ENCODE results near the gene LRCOL1. TPM values are rescaled to one million over a fixed set of nuclear protein-coding genes. Genes with fewer than 3 reads are reported as not detected.

LRCOL1 gene
- total and polyA plus RNA-seq, 7 donors = 0.49 to 1.4 (median 0.55) TPM; not detected in 4

- H3K27me3 ChIP-seq = no peaks in the 10 kb centered on the region
- H3K36me3 ChIP-seq = peaks cover 6 to 98% (median 37%) of the 10 kb centered on the region in 4 donors
- WGBS, 2 donors = 94 to 96% methylated on average over 12 of the region's 12 CpGs
- no peak for TF ChIP-seq POLR2A (IDR thresholded peaks at IDR 0.05)
- TF ChIP-seq, protein P1, sequence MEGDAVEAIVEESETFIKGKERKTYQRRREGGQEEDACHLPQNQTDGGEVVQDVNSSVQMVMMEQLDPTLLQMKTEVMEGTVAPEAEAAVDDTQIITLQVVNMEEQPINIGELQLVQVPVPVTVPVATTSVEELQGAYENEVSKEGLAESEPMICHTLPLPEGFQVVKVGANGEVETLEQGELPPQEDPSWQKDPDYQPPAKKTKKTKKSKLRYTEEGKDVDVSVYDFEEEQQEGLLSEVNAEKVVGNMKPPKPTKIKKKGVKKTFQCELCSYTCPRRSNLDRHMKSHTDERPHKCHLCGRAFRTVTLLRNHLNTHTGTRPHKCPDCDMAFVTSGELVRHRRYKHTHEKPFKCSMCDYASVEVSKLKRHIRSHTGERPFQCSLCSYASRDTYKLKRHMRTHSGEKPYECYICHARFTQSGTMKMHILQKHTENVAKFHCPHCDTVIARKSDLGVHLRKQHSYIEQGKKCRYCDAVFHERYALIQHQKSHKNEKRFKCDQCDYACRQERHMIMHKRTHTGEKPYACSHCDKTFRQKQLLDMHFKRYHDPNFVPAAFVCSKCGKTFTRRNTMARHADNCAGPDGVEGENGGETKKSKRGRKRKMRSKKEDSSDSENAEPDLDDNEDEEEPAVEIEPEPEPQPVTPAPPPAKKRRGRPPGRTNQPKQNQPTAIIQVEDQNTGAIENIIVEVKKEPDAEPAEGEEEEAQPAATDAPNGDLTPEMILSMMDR (IDR thresholded peaks at IDR 0.05) = no peak
- TF ChIP-seq EP300 (IDR thresholded peaks at IDR 0.05) = no peak
- TF ChIP-seq POLR2AphosphoS5 (IDR thresholded peaks at IDR 0.05) = no peak
- H3K27ac ChIP-seq = no peak overlapping the region
- intact Hi-C loops (cut with DNase I) = no loop called here
- H3K4me3 ChIP-seq = no peak overlapping the region
- no peaks in the 10 kb centered on the region for H3K4me1 ChIP-seq
- DNase-seq = no peak
- no peaks in the 10 kb centered on the region for H3K9me3 ChIP-seq
Observed at GRCh38 chr12:132657004-132657727, 46.8 kb upstream of the LRCOL1 start.

DNA sequence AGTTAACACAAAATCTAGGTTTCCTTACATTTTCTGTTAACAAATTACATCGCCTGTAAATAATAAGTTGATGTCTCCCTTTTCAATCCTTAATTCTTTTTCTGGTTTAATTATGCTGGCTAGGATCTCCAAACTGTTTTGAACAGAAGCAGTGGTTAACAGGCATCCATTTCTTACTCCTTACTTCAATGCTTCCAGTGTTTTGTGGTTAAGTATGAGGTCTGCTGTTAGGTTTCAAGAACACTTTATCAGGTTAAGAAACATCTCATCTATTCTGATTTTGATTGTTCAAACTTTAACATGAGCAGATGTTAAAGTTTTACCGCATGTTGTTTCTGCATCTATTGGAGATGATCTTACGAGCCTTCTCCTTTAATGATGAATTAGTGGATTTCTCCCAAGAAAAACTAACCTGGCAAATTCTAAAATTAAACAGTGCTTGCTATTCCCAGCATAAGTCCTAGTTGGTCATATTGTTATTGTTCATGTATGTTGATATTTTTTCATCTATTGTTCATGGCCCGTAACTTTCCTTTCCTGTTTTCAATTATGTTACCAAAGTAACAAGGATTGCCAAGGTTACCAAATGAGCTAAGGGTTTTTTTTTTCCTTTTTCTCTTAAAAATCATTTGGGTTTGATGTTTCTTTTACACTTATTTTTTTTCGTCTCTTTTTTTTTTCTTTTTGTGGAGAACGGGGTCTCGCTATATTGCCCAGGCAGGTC, 43.3 kb upstream of the LRCOL1 start:
- TF ChIP-seq EP300 (IDR thresholded peaks at IDR 0.05) (no peak), POLR2AphosphoS5 (IDR thresholded peaks at IDR 0.05) (no peak), POLR2A (IDR thresholded peaks at IDR 0.05) (no peak)
- TF ChIP-seq, protein P1 (IDR thresholded peaks at IDR 0.05) = no peak
- intact Hi-C loops (cut with DNase I) = no loop called here
- 93 to 95% methylated on average over 7 of the region's 7 CpGs for WGBS, 2 donors

GRCh38 chr12:132651444-132652100, 41.2 kb upstream of the LRCOL1 start:
- Histone ChIP-seq H3K36me3 (peaks cover 0 to 85% (median 15%) of the 10 kb centered on the region in 4 donors), H3K27ac (no peak overlapping the region), H3K9me3 (no peaks in the 10 kb centered on the region), H3K4me1 (no peaks in the 10 kb centered on the region), H3K4me3 (no peak overlapping the region), H3K27me3 (no peaks in the 10 kb centered on the region)
- intact Hi-C loops (cut with DNase I) = no loop called here
- DNase-seq = no peak
- TF ChIP-seq POLR2A (IDR thresholded peaks at IDR 0.05) (no peak), EP300 (IDR thresholded peaks at IDR 0.05) (no peak), POLR2AphosphoS5 (IDR thresholded peaks at IDR 0.05) (no peak)
- TF ChIP-seq, protein P1 (IDR thresholded peaks at IDR 0.05) = no peak
- WGBS, 2 donors = 84 to 85% methylated on average over 9 of the region's 9 CpGs

More for the DNA sequence above, 43.3 kb upstream of the LRCOL1 start:
- no peak for DNase-seq
- H3K36me3 ChIP-seq = peaks cover 6 to 87% (median 23%) of the 10 kb centered on the region in 4 donors
- no peaks in the 10 kb centered on the region for H3K9me3 ChIP-seq
- H3K27ac ChIP-seq = no peak overlapping the region
- no peak overlapping the region for H3K4me3 ChIP-seq
- no peaks in the 10 kb centered on the region for H3K27me3 ChIP-seq
- H3K4me1 ChIP-seq = no peaks in the 10 kb centered on the region

GRCh38 chr12:132649226-132649945, 39.0 kb upstream of the LRCOL1 start:
- no peak for DNase-seq

More at GRCh38 chr12:132649226-132649945, 39.0 kb upstream of the LRCOL1 start:
- 72 to 87% methylated on average over 27 of the region's 27 CpGs for WGBS, 2 donors
- no peak overlapping the region for H3K27ac ChIP-seq
- H3K4me1 ChIP-seq = no peaks in the 10 kb centered on the region
- TF ChIP-seq, protein P1 (IDR thresholded peaks at IDR 0.05) = no peak
- TF ChIP-seq EP300 (IDR thresholded peaks at IDR 0.05) (no peak), POLR2A (IDR thresholded peaks at IDR 0.05) (no peak), POLR2AphosphoS5 (IDR thresholded peaks at IDR 0.05) (no peak)
- intact Hi-C loops (cut with DNase I) = no loop called here
- H3K4me3 ChIP-seq = no peak overlapping the region
- peaks cover 0 to 71% (median 14%) of the 10 kb centered on the region in 4 donors for H3K36me3 ChIP-seq
- no peaks in the 10 kb centered on the region for H3K27me3 ChIP-seq
- H3K9me3 ChIP-seq = no peaks in the 10 kb centered on the region
